H54 (cell line): ENCODE measurements around the gene SRL.

Source experiments
- DNase-seq: peaks from one replicate; pipeline ENCODE4 v3.0.0; 2011; ENCODE audit warnings: low spot score, mixed read lengths; ENCODE audit not compliant: insufficient read length
- FAIRE-seq: peaks from 3 replicates; lab custom pipeline; 2011; peaks lifted over from hg19 to GRCh38; lab: Jason Lieb, UNC
- POLR2A ChIP-seq: IDR thresholded peaks from 2 replicates; pipeline ENCODE4 v1.6.1; 2011; ENCODE audit warnings: low read depth, mild to moderate bottlenecking, low read length

The SRL gene

DNA sequence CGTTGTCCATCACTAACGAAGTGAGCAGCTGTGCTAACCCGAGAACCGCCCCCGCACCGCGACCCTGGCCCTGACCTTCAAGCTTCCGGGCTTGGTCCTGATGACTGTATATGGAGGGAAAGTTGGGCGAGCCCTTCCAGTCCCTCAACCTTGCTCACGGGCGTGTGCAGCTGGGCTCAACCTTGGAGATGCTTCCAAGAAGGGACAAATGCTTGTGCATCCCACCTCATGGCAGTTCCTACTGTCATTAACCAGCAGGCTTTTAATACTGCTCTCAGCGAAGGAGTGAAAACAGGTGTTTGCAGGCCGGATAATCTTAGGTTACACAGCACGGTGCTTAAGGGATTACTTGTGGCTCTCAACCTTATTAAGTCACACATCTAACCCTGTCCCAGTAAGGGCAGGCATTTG, 33.5 kb downstream of the SRL start:
- FAIRE-seq (no peak), DNase-seq (no peak)
- TF ChIP-seq POLR2A: no peak

DNA sequence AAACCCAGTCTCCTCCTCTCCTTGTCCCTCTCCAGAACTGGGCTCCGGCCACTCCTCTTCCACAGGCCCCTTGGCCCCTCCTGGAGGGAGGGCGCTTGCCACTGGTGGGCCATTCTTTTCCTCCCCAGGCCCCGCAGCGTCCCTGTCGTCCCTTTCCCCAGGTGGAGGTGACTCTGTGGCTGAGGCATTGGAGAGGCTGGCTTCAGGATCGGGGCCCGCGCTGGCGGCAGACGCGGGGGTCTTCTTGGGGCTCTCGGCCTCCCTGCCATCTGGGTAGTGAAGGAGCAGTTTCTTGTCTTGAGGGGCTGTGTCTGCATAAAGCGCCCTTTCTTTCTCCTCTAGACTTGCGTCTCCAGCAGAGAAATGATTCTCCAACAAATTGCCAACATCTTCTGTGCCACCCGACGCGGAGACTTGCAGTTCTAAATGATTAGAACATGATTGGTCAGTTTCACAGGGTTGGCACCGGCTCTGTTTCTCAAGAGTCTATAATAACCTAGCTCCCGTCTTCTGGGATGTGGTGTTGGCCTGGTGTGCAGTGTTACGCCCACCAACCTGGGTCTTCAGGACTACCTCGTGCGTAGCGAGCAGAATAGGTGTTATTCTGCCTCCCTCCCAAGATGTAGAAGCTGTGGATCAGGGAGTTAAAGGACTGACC, 34.1 kb downstream of the SRL start:
- FAIRE-seq: no peak
- no peak for TF ChIP-seq POLR2A

DNA sequence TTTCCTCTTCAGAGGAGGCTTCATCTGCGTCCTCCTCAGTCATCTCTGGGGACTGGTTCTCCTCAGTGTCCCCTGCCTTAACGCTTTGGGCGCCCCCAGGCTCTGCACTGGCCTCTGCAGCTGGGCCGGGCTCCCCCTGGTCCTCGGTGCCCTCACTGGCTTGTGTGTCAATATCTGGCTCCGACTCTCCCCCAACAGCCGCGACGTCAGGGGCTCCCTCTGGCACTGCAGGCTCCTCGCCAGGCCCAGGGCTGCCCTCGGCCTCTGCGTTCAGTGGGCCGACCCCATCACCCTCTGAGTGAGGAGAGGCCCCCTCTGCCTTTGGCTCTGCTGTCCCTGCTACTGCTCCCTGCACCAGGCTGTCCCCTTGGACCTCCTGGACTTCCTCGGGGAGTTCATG, 34.7 kb downstream of the SRL start:
- no peak for DNase-seq
- TF ChIP-seq POLR2A: no peak
- no peak for FAIRE-seq

More for the DNA sequence above, 34.1 kb downstream of the SRL start:
- no peak for DNase-seq

DNA sequence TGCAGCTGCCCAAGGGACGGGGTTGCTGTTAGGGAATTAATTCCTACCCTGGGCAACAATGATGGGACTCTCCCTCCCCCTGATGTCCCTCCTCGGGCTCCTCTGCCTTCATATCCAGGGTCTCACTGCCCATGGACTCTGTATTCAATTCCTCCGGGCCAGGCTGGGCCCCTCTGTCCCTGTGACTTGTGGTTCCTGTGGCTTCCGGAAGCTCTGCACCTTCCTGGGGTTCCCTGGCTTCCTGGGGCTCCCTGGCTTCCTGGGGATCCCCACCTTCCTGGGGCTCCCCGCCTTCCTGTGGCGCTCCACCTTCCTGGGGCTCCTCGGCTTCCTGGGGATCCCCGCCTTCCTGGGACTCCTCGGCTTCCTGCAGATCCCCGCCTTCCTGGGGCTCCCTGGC, 35.2 kb downstream of the SRL start:
- FAIRE-seq: no peak
- no peak for DNase-seq
- TF ChIP-seq POLR2A: no peak

DNA sequence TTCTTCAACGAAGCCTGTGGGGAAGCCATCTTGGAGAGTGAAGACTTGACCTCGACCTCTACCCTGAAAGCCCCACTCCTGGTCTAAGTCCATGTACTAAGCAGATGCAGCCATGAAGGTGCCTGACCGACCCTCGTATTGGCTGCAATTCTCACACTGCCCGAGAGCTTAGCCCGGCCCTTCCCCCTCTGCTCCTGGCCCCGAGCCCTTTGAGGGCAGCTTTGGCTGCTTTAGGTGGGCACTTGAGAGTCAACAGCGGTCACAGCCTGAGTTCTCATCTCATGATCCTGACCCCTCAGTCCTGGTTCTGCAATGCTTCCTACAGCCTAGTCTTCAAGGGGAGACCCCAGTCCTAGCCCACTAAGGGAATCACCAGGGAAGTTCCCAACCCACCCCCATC, 35.9 kb downstream of the SRL start:
- DNase-seq: no peak
- no peak for TF ChIP-seq POLR2A
- no peak for FAIRE-seq

DNA sequence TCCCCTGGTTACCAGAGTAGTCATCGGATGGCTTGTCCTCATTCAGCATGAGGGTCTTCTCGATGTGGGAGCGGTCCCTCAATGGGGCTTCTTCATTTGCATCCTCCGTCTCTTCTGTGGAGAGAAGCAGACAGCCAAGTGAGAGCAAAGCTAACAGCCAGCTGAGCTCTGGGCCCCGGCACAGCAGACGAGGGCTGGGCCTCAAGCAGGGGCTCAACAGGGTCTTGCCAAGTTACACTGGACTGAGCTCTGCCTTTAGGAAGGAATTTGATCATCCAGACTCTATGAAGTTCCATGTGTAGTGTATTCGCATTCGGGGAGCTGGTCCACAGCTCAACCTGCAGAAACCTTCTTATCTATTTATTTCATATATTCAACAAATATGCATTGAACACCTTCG, 37.4 kb downstream of the SRL start:
- DNase-seq (no peak), FAIRE-seq (no peak)
- TF ChIP-seq POLR2A: no peak

DNA sequence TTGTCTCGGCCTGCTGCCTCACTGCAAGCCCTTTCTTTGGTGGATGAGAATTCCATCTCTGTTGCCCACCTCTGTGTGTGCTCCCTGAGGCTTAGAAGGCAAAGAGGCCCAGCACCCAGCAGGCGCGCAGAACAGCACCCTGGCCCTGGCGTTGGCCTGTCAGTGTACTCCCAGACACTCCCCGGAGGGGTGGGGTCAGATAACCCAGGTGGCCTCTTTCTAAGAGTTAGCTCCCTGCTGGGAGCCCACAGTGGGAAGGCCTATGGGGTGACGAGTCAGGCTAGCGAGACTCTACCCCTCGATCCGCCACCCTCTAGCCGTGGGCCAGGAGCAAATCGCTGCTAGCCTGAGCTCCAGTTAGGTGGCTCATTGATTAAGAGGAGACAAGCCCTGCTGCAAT, 38.1 kb downstream of the SRL start:
- TF ChIP-seq POLR2A: no peak
- DNase-seq (no peak), FAIRE-seq (no peak)

DNA sequence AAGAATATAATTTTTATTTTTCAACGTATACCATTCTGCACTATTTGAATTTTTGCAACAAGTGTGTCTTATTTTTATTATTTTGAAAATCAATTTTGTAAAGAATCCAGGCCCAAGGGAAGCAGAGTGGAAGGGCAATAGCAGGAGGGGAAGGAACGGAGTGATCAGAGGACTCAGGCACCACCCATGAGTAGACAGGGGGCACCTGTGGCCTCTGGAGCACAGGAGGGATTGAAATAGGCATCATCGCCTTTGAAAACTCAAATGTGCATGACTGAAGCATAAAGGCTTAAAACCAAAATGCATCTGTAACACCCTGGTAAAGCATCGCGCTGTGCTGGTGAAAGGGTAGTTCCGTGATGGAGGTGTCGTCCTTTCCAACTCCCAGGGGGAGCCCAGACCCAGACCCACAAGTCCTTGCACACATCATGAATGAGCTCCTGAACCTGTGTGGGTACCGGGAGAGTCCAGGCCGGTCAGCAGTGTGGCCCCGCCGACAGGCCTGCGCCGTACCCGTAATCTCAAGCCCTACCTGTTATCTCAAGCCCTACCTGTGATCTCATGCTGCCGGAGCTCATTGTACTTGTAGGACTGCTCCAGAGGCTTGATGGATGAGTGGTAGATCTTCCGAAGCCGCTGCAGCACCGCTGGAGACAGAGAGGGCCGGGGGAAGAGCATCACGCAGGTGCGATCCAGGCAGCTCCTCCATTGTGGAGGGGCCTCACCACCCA, 39.1 kb downstream of the SRL start:
- no peak for FAIRE-seq
- no peak for TF ChIP-seq POLR2A
- DNase-seq: no peak

DNA sequence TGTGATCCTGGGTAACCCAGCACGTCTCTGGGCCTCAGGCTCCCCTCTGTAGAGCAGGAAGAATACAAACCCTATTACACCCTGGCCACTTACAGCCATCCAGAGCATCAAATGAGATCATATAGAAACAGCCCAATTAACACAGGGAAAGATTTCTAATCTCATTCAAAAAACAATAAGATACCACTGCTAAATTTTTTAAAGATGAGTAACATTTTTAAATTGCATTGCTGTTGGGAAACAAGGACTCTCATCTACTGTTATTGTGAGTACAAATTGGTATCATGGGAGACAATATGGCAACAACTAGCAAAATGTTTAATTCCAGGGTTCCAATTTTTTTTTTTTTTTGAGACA, 41.1 kb downstream of the SRL start:
- no peak for DNase-seq
- no peak for FAIRE-seq
- TF ChIP-seq POLR2A: no peak

DNA sequence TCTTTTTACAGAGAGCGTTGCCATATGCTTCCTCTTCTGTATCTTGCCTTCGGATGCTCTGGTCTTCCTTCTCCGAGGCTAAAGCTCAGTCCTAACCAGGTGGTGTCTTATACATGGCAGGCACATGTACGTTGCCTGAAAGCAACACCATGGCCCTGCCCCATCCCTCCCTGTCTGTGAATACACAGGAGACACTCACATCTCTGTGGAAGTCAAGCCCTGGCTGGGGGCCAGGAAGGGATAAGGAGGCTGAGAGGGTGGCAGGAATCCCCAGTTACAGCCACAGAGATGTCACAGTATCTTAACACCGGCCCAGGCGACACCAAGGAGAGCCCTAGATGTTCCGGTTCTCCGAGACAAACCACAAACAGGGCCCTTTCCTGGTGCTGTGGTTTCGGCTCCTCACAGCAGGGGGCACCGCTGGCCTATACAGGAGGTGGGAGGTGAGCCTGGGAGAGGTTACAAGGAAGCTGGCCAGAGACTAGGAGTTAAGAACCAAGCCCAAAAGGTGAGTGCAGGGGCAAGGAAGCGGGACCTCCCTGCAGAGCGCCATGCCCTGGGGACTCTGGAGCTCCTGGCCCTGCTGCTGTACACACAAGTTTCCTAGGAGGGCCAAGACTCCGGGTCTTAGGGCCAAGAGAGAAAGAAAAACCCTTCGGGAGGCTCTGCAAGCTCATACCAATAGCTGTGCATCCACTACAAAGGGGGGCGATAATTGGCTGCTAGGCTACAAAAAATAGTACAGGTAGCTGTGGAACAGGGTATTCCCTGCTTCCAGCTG, 41.7 kb downstream of the SRL start:
- DNase-seq (peak; percentile 59), FAIRE-seq (no peak)
- TF ChIP-seq POLR2A: no peak

DNA sequence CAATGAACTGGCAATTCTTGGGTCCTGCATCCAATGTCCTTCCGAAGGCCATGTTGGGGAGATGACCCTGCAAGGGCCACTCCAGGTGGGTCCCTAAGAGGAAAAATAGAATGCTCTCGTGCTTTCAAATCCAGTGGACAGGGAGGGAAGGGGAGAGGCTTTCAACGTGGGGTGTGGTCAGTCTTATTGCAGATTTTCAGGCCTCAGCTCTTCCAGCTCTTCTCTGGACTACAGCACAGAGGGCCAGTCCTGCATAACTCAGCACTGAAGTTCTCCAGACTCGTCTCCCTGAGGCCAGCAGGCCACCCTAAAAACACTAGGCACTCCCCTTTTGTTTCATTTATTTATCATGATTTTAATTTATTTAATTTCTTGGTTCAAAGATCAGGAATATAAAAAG, 43.1 kb downstream of the SRL start:
- no peak for TF ChIP-seq POLR2A
- FAIRE-seq (no peak), DNase-seq (no peak)

DNA sequence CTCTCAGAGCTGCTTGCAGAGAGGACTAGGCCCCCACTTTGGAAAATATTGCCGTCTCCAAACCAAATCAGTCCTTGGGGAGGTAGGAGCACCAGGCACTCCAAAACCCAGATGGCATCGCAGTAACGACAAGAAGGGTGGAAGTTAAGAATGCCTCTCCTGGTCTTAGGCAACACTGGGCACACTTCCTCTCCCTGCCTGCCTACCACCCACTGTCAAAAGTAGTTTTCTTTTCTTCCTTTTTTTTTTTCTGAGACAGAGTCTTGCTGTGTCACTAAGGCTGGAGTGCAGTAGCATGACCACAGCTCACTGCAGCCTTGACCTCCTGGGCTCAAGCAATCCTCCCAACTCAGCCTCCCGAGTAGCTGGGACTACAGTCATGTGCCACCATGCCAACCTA, 47.2 kb downstream of the SRL start:
- TF ChIP-seq POLR2A: no peak
- no peak for DNase-seq

DNA sequence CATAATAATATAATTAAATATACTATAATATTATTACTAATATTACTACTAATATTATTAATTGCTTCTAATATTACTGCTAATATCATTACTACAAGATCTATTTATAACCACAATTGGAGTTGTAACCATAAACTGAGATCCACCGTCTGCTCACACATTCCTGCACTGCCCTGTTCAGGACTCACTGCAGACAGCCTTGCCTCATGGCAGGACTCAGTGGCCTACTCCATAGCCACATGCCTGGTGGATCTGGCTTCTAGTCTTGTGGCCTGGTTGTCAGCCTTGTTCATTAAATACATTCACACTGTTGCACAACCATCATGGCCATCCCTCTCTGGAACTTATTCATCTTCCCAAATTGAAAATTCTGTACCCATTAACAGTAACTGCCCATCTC, 48.0 kb downstream of the SRL start:
- FAIRE-seq: no peak
- no peak for DNase-seq
- TF ChIP-seq POLR2A: no peak

More for the DNA sequence above, 47.2 kb downstream of the SRL start:
- FAIRE-seq: no peak

DNA sequence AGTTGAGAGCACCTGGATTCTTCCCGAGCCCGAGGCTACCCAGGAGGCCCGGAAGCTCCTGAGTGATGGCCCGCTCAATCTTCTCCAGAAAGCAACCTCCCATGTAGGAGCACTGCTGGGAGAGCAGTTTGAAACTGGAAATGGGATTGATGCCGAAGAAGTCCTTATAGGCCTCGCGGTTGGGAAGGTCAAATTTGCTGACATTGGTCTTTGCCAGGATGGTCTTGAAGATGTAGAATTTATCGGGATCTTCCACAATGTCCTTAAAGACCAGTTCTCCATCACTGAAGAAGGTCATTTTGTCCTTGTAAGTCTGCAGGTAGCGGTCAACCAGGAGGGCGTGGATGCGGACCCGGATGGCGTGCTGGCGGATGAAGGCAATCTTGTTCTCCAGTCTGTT, 49.7 kb downstream of the SRL start:
- DNase-seq: no peak
- no peak for TF ChIP-seq POLR2A
- FAIRE-seq: no peak
